ENCODE data around the gene ADAMTS13.

The ADAMTS13 gene

GRCh38 chr9:133493428-133493827, 71.3 kb downstream of the ADAMTS13 start:
- DNase-seq: no peak

DNA sequence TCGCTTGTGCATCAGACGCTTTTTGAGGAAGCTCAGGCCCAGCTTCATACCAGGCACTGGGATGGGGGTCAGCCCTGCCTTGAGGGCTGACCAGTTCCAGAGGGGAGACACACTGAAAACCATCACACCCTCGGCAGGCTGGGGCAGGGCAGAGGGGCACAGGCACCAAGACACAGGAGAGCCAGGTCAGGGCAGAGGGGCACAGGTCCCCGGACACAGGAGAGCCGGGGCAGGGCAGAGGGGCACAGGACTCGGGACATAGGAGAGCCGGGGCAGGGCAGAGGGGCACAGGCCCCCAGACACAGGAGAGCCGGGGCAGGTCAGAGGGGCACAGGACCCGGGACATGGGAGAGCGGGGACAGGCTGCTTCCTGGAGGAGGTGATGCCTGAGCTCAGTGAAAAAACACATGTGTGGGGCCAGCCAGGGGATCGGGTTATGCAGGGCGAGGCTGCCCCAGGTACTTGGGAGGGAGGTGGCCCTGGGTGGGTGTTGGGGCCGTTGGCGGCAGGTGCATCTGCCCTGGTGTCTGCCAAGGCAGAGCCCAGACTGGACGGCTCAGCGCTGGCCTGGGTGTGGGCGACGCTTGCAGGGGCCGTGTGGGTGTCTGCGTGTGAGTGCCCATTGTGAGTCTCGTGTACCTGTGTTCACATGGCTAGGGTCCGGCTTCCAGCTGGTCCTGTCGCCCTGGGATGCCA, 71.8 kb downstream of the ADAMTS13 start:
- no peak for DNase-seq

GRCh38 chr9:133494636-133495326, 72.6 kb downstream of the ADAMTS13 start:
- no peak for DNase-seq

- no peak for DNase-seq
Measured at GRCh38 chr9:133495327-133496293, 73.4 kb downstream of the ADAMTS13 start.

DNA sequence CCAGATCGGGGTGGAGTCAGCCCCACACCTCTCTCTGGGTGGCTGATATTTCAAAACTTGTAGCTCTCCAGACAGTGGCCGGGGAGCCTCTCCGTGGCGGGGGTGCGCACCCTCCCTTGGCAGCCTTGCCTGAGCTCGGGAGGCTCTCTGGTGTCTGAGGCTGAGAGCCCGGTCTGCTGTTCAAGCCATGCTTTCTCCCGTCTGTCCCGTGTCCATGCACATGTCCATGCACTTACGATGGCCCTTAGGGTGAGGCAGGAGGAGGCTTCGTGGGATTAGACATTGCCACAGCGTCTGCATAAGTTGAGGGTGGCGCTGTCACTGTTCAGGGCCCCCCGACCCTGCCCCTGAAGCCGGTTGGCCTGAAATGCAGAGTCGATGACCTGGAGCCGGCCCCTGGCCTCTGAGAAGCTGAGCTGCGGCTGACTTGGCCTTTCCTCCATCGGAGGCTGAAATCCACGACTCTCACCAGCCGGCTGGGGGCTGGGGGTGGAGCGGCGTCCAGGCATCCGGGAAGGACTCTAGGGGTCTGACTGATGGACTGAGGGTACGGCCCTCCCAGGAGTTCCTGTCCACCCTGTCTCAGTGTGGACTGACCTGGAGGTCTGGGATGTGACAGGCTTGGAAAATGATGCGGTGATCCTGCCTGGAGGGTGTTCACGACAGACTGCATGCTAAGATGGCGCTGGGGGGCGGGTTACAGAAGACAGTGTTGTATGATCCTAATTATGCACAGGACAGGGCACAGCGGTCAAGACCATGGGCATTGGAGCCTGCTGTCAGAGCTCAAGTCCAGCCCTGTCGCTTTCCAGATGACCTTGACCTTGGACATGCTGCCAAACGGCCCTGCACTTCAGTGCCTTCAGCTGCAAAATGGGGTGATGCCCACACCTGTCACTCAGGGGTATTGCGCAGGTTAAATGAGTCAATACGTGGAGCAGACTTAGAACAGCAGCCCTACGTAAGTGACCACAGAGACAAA, 75.0 kb downstream of the ADAMTS13 start:
- no peak for DNase-seq

- no peak for DNase-seq
Measured at GRCh38 chr9:133499132-133499891, 77.1 kb downstream of the ADAMTS13 start.

DNA sequence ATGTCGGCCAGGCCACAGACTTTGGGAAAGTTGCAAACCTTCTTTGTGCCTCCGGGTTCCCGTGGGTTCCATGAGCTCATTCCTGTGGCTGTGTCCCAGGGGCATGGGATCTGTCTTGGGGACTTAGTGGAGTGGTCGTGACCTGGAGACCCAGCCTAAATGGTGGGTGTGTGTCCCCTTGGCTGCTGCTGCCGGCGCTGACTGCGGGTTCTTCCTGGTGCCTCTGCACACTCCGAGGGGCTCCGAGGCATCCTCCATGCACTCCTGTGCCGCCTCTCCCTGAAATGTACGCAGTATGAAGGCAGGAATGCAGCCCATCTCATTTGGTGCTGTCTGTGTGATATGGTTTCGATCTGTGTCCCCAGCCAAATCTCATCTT, 77.7 kb downstream of the ADAMTS13 start:
- DNase-seq: no peak

DNA sequence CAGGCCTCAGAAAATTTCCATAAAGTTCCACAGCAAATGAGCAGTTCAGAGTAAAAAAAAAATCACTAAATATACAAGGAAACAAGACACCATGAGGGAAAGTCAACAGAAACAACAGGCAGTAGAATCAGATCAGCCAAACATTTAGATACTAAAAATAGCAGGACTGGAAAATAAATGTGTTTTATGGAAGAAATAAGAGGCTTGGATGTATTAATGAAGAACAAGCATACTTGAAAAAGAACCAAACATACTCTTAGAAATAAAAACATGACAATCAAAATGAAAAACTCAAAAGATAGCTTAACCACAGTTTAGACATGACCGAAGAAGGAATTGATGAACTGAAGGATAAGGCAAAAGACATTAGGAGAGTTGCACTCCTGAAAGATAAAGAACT, 79.9 kb downstream of the ADAMTS13 start:
- DNase-seq: no peak

- no peak for DNase-seq
Measured at GRCh38 chr9:133505186-133505830, 83.1 kb downstream of the ADAMTS13 start.

DNA sequence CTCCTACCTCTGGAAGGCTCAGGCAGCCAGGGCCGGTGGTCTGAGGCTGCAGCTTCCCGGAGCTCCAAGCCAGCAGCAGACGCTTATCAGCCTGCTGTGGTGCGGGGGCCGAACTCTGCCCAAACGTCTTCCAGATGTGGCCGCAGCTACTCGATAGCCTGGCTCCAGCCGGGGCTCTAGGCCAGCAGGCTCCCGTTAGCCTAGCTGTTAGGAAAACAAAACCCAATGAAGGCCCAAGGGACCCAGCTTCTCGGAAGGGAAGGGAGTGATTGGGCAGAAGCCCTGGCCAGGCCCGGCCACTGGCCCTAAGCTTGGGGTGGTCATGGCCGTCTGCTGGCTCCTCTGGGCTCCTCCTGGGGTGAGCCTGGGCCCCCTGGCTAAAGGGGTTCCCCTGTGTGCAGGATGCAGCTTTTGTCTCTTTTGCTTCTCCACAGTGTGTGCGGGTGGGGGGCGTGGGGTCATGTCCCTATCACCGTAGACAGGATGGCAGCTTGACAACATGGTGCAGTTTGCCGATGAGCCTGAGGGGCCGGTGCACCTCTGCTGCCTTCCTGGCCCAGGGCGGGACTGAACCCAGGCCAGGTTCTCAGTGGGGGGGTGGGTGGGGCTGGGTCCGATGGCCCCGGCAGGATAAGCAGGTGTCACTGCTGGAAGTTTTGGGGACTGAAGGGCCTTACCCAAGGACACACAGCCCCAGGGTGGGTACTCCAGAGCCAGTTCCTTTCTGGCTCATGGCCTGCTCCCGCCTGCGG, 83.9 kb downstream of the ADAMTS13 start:
- no peak for DNase-seq

DNA sequence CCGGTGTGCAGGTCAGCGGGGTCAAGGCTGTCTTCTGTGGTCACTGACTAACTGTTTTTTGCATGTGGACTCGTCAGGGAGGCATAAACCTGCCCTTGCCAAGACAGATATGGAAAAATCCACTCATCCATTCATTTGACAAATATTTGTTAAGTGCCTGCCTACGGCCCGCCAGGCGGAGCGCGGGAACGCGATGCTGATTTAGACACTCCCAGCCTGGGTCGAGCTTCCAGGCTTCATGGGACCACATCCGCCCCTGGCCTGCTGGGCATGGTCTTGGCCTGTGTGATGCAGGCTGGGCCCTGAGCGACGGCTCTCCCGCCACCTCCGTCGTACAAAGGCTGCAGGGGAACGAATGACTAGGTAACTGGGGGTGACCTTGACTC, 84.5 kb downstream of the ADAMTS13 start:
- no peak for DNase-seq

GRCh38 chr9:133507246-133507965, 85.2 kb downstream of the ADAMTS13 start:
- no peak for DNase-seq

- no peak for DNase-seq
Measured at GRCh38 chr9:133508046-133508445, 85.9 kb downstream of the ADAMTS13 start.
